HEK293T (cell line): Measurements from ENCODE around the gene MACROD2.

Experiments
- LEF1 ChIP-seq: fragments of 450-650 bp; IDR thresholded peaks from 2 replicates; pipeline ENCODE4 v1.6.1; 2017; ENCODE audit warnings: mild to moderate bottlenecking, borderline replicate concordance
- TF ChIP-seq, protein P1 (sequence below): fragments of 450-650 bp; IDR thresholded peaks from 2 replicates; pipeline ENCODE4 v1.6.1; 2016

DNA sequence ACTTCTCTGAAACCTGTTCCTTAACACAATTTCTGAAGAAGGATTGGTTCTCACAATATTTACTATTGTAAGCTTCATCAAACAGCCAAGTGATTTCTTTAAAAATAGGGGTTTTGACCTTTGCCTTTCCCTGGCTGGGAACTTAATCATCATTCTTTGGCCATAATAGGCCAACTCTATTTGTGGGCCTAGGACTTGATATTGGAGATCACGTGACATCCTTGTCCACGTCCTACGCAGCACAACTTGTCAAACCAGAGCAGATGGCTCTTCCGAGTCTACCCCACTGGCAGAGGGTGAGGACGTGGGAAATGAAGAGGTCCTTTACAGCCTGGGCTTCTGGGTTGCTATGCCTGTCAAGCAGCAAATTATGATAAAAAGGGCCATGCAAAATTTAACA is 1547.3 kb downstream of the MACROD2 start:
- TF ChIP-seq LEF1 = no peak
- TF ChIP-seq, protein P1, sequence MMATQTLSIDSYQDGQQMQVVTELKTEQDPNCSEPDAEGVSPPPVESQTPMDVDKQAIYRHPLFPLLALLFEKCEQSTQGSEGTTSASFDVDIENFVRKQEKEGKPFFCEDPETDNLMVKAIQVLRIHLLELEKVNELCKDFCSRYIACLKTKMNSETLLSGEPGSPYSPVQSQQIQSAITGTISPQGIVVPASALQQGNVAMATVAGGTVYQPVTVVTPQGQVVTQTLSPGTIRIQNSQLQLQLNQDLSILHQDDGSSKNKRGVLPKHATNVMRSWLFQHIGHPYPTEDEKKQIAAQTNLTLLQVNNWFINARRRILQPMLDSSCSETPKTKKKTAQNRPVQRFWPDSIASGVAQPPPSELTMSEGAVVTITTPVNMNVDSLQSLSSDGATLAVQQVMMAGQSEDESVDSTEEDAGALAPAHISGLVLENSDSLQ = no peak
